Neural cell (in vitro differentiated cells): ENCODE measurements around the gene STIL.

Source experiments
- CTCF ChIP-seq: fragments of 450-650 bp; IDR thresholded peaks from 2 replicates; pipeline ENCODE4 v1.5.1; 2014; ENCODE audit warnings: antibody characterized with exemption, mild to moderate bottlenecking, moderate library complexity; ENCODE audit not compliant: poor library complexity, severe bottlenecking
- RAD21 ChIP-seq: fragments of 450-650 bp; conservative IDR thresholded peaks from 2 replicates; pipeline ENCODE4 v1.6.1; 2014; ENCODE audit warnings: antibody characterized with exemption, mild to moderate bottlenecking, moderate library complexity

GRCh38 chr1:47229886-47230691, 83.9 kb downstream of the STIL start:
- TF ChIP-seq RAD21 (no peak), CTCF (no peak)
